Tibial nerve (tissue), 4 donors: Measurements from ENCODE around the gene CCDC43. TPM values are rescaled to one million over a fixed set of nuclear protein-coding genes. Genes with fewer than 3 reads are reported as not detected.
A peak's percentile ranks its signal among the peaks of the same experiment; 100 is the strongest.

Experiments
- DNase-seq, 2 donors: peaks; one replicate each; pipeline ENCODE4 v3.0.0-alpha.2; 2019; ENCODE audit warnings: low spot score in 2 of 2
- H3K27ac ChIP-seq, 4 donors: fragments of 200-600 bp; sonication (generic) in 3 of 4; one replicate each; pipeline ENCODE4 v1.5.1; 2017 to 2019; ENCODE audit warnings: mild to moderate bottlenecking in 1 of 4
- H3K27me3 ChIP-seq, 2 donors: fragments of 200-600 bp; sonication (generic) in 1 of 2; one replicate each; pipeline versions ENCODE4 v1.5.1 to v1.6.0; 2017 to 2019
- H3K36me3 ChIP-seq, 3 donors: fragments of 200-600 bp; sonication (generic); one replicate each; pipeline ENCODE4 v1.5.1; 2018 to 2019
- H3K4me1 ChIP-seq, 4 donors: fragments of 200-600 bp; sonication (generic) in 3 of 4; one replicate each; pipeline ENCODE4 v1.5.1; 2017 to 2019
- H3K4me3 ChIP-seq, 4 donors: fragments of 200-600 bp; sonication (generic) in 3 of 4; one replicate each; pipeline ENCODE4 v1.5.1; 2017 to 2019; ENCODE audit warnings: mild to moderate bottlenecking in 1 of 4, moderate library complexity in 1 of 4
- H3K9me3 ChIP-seq, 4 donors: fragments of 200-600 bp; sonication (generic) in 3 of 4; one replicate each; pipeline ENCODE4 v1.5.1; 2017 to 2019
- CTCF ChIP-seq, 5 experiments: fragments of 200-600 bp in 3 of 5; fragments of 450-650 bp in 2 of 5; sonication (generic) in 3 of 5; IDR thresholded peaks; one replicate each; pipeline ENCODE4 v1.5.1; 2016 to 2019; ENCODE audit warnings: antibody characterized with exemption in 5 of 5, mild to moderate bottlenecking in 3 of 5, moderate library complexity in 2 of 5
- EP300 ChIP-seq, 2 donors: sonication (generic); formaldehyde crosslinking; IDR thresholded peaks; one replicate each; pipeline ENCODE4 v1.6.1; 2017; ENCODE audit warnings: antibody characterized with exemption in 2 of 2, mild to moderate bottlenecking in 1 of 2
- POLR2A ChIP-seq, 2 donors: fragments of 450-650 bp; IDR thresholded peaks; one replicate each; pipeline ENCODE4 v1.6.1; 2017; ENCODE audit warnings: antibody characterized with exemption in 2 of 2, mild to moderate bottlenecking in 2 of 2, moderate library complexity in 2 of 2
- WGBS, 2 donors: methylation state at CpG; one replicate each; pipeline ENCODE4 v1.1.5; 2018; 5-methylcytosine and 5-hydroxymethylcytosine counted together
- small RNA-seq: library from RNA; depleted of rRNA; stranded (forward); fragments of <200 nt; gene quantifications from one replicate; pipeline ENCODE3, GENCODE V24; 2016
- total RNA-seq, 4 donors: library from RNA; depleted of rRNA; stranded (reverse); fragments of >200 nt; gene quantifications; one replicate each; pipeline ENCODE4 v1.1.0, GENCODE V29; 2016

Gene CCDC43
- total RNA-seq, 4 donors from 2014 or later, result 11.1 to 20.1 (median 16.5) TPM

GRCh38 chr17:44627513-44628242, 61.9 kb downstream of the CCDC43 start:
- H3K36me3 ChIP-seq, result no peaks in the 10 kb centered on the region
- H3K27ac ChIP-seq, result peak overlapping the region in 3 of 4 donors; percentile 4 to 72 (median 40)
- DNase-seq, result no peak
- H3K9me3 ChIP-seq, result peaks cover 0 to 3% (median 0%) of the 10 kb centered on the region in 4 donors
- H3K4me3 ChIP-seq, result peak overlapping the region in 1 of 4 donors; percentile 27
- no peak for TF ChIP-seq CTCF (IDR thresholded peaks at IDR 0.05)
- TF ChIP-seq EP300 (IDR thresholded peaks at IDR 0.05), result no peak
- TF ChIP-seq POLR2A (IDR thresholded peaks at IDR 0.05), result no peak
- H3K27me3 ChIP-seq, result no peaks in the 10 kb centered on the region
- H3K4me1 ChIP-seq, result peaks cover 0 to 11% (median 0%) of the 10 kb centered on the region in 4 donors
- WGBS, 2 donors, result 72 to 73% methylated on average over 6 to 8 of the region's 9 CpGs

Small RNAs within 50 kb of the gene (small RNA-seq; reads per million reads assigned to genes)
- not detected for gene RN7SL819P
- gene SMCO4P1, result not detected

Other genes starting within 250 kb of the CCDC43 start
- 10 to 100 TPM; 55.1 to 71.2 (median 59.8) TPM for gene GPATCH8, start 186.4 kb downstream of the CCDC43 start, total RNA-seq
- 10 to 100 TPM in 3 of 4 donors, 1 to 10 TPM in 1; 6.3 to 27.8 (median 16.2) TPM for gene FZD2, start 132.3 kb downstream of the CCDC43 start, total RNA-seq
- gene MEIOC, start 33.3 kb downstream of the CCDC43 start, total RNA-seq, result not detected
- gene DBF4B, start 18.9 kb upstream of the CCDC43 start, total RNA-seq, result 10 to 100 TPM in 1 of 4 donors, 1 to 10 TPM in 3; 6.0 to 19.0 (median 6.2) TPM
- 1 to 10 TPM in 2 of 4 donors, under 1 TPM in 2; 0.42 to 3.9 (median 1.6) TPM for gene ADAM11, start 69.2 kb upstream of the CCDC43 start, total RNA-seq
- gene GJC1, start 140.5 kb upstream of the CCDC43 start, total RNA-seq, result 10 to 100 TPM in 1 of 4 donors, 1 to 10 TPM in 3; 3.1 to 18.6 (median 9.0) TPM
- 10 to 100 TPM in 1 of 4 donors, 1 to 10 TPM in 2, not detected in 1; 2.3 to 10.3 (median 6.5) TPM for gene HIGD1B, start 158.1 kb upstream of the CCDC43 start, total RNA-seq
- 100 to 1,000 TPM in 1 of 4 donors, 10 to 100 TPM in 3; 48.9 to 137 (median 57.0) TPM for gene EFTUD2, start 209.7 kb upstream of the CCDC43 start, total RNA-seq
- gene GFAP, start 225.7 kb upstream of the CCDC43 start, total RNA-seq, result 10 to 100 TPM in 1 of 4 donors, 1 to 10 TPM in 3; 1.6 to 37.2 (median 7.3) TPM